Gastroesophageal sphincter (tissue), 3 donors: ENCODE data around the gene APBB1IP.
"Not testable (repeated sequence)": the region's sequence is repeated elsewhere in the genome, so short reads cannot be mapped to it uniquely, and the experiment has no call there.

ENCODE experiments used
- CTCF ChIP-seq, 4 experiments: fragments of 200-600 bp in 2 of 4; fragments of 450-650 bp in 2 of 4; sonication (generic) in 1 of 4; IDR thresholded peaks; one replicate each; pipeline ENCODE4 v1.5.1; 2017 to 2019; ENCODE audit warnings: antibody characterized with exemption in 4 of 4, mild to moderate bottlenecking in 2 of 4, moderate library complexity in 2 of 4
- POLR2AphosphoS5 ChIP-seq: sonication (generic); formaldehyde crosslinking; IDR thresholded peaks from one replicate; pipeline ENCODE4 v1.6.1; 2017; ENCODE audit warnings: antibody characterized with exemption

GRCh38 chr10:26490367-26490766 lies 52.2 kb downstream of the APBB1IP start:
- not testable (repeated sequence) for TF ChIP-seq POLR2AphosphoS5; CTCF (IDR thresholded peaks at IDR 0.05)
